Subcutaneous abdominal adipose tissue (tissue), 5 donors: ENCODE results near the gene ARHGAP27.
"Not testable (repeated sequence)": the region's sequence is repeated elsewhere in the genome, so short reads cannot be mapped to it uniquely, and the experiment has no call there.

Experiments
- H3K27ac ChIP-seq: one replicate; pipeline ENCODE4 v1.7.0; 2013; ENCODE audit warnings: low read depth, mild to moderate bottlenecking, inconsistent platforms, low read length, moderate library complexity
- H3K27me3 ChIP-seq, 5 donors: one replicate each; pipeline ENCODE4 v1.7.0; 2013; ENCODE audit warnings: low read length in 5 of 5, inconsistent platforms in 1 of 5; ENCODE audit not compliant: control insufficient read depth in 5 of 5, insufficient read depth in 4 of 5
- H3K36me3 ChIP-seq, 5 donors: one replicate each; pipeline ENCODE4 v1.7.0; 2013; ENCODE audit warnings: low read length in 5 of 5; ENCODE audit not compliant: control insufficient read depth in 5 of 5, insufficient read depth in 5 of 5
- H3K4me1 ChIP-seq, 5 donors: one replicate each; pipeline ENCODE4 v1.7.0; 2013; ENCODE audit warnings: low read length in 5 of 5, mild to moderate bottlenecking in 3 of 5, moderate library complexity in 1 of 5; ENCODE audit not compliant: control insufficient read depth in 5 of 5, insufficient read depth in 5 of 5
- H3K4me3 ChIP-seq, 5 donors: one replicate each; pipeline ENCODE4 v1.7.0; 2013; ENCODE audit warnings: low read length in 5 of 5, low read depth in 1 of 5
- H3K9ac ChIP-seq, 5 donors: one replicate each; pipeline ENCODE4 v1.7.0; 2013; ENCODE audit warnings: low read length in 5 of 5, mild to moderate bottlenecking in 4 of 5, moderate library complexity in 3 of 5
- H3K9me3 ChIP-seq, 5 donors: one replicate each; pipeline ENCODE4 v1.7.0; 2013; ENCODE audit warnings: low read length in 5 of 5; ENCODE audit not compliant: control insufficient read depth in 5 of 5
- donor health status: healthy.
- donor health status: healthy.
- donor health status: healthy.
- donor health status: healthy.
- donor health status: healthy.

Gene ARHGAP27

GRCh38 chr17:45446872-45447625, 14.4 kb upstream of the ARHGAP27 start:
- H3K9me3 ChIP-seq, H3K9ac ChIP-seq, H3K4me3 ChIP-seq, H3K27ac ChIP-seq, H3K27me3 ChIP-seq: not testable (repeated sequence)
- H3K4me1 ChIP-seq = peaks cover 0 to 27% (median 12%) of the 10 kb centered on the region in 5 donors
- peaks cover 0 to 39% (median 13%) of the 10 kb centered on the region in 5 donors for H3K36me3 ChIP-seq

- H3K36me3 ChIP-seq = peaks cover 0 to 39% (median 13%) of the 10 kb centered on the region in 5 donors
- H3K27ac ChIP-seq, H3K4me3 ChIP-seq: not testable (repeated sequence)
These were observed 13.5 kb upstream of the ARHGAP27 start for GRCh38 chr17:45445901-45446743.

GRCh38 chr17:45444856-45445820, 12.5 kb upstream of the ARHGAP27 start:
- H3K4me3 ChIP-seq, H3K27ac ChIP-seq, H3K27me3 ChIP-seq, H3K9me3 ChIP-seq, H3K9ac ChIP-seq: not testable (repeated sequence)
- Histone ChIP-seq H3K36me3 (peaks cover 0 to 41% (median 12%) of the 10 kb centered on the region in 5 donors), H3K4me1 (peaks cover 0 to 38% (median 14%) of the 10 kb centered on the region in 5 donors)

More at GRCh38 chr17:45445901-45446743, 13.5 kb upstream of the ARHGAP27 start:
- H3K9ac ChIP-seq, H3K9me3 ChIP-seq, H3K27me3 ChIP-seq: not testable (repeated sequence)
- peaks cover 0 to 30% (median 11%) of the 10 kb centered on the region in 5 donors for H3K4me1 ChIP-seq

- not testable (repeated sequence) for H3K9me3 ChIP-seq, H3K4me3 ChIP-seq, H3K27ac ChIP-seq, H3K27me3 ChIP-seq, H3K9ac ChIP-seq
- peaks cover 0 to 38% (median 14%) of the 10 kb centered on the region in 5 donors for H3K4me1 ChIP-seq
- peaks cover 0 to 46% (median 14%) of the 10 kb centered on the region in 5 donors for H3K36me3 ChIP-seq
These were observed 11.6 kb upstream of the ARHGAP27 start for GRCh38 chr17:45444301-45444700.

GRCh38 chr17:45443371-45444260, 10.9 kb upstream of the ARHGAP27 start:
- peaks cover 0 to 38% (median 14%) of the 10 kb centered on the region in 5 donors for H3K4me1 ChIP-seq
- H3K9ac ChIP-seq = not testable (repeated sequence)
- peaks cover 0 to 51% (median 21%) of the 10 kb centered on the region in 5 donors for H3K36me3 ChIP-seq

GRCh38 chr17:45441526-45442310, 9.0 kb upstream of the ARHGAP27 start:
- no peak overlapping the region for H3K9ac ChIP-seq
- peaks cover 0 to 31% (median 5%) of the 10 kb centered on the region in 5 donors for H3K4me1 ChIP-seq
- no peak overlapping the region for H3K4me3 ChIP-seq
- H3K27me3 ChIP-seq = no peaks in the 10 kb centered on the region
- peaks cover 0 to 63% (median 33%) of the 10 kb centered on the region in 5 donors for H3K36me3 ChIP-seq
- no peak overlapping the region for H3K27ac ChIP-seq
- H3K9me3 ChIP-seq = no peaks in the 10 kb centered on the region

More at GRCh38 chr17:45443371-45444260, 10.9 kb upstream of the ARHGAP27 start:
- not testable (repeated sequence) for H3K27me3 ChIP-seq, H3K9me3 ChIP-seq, H3K27ac ChIP-seq, H3K4me3 ChIP-seq

GRCh38 chr17:45440839-45441515, 8.3 kb upstream of the ARHGAP27 start:
- H3K4me3 ChIP-seq, H3K27me3 ChIP-seq, H3K27ac ChIP-seq, H3K9ac ChIP-seq, H3K9me3 ChIP-seq: not testable (repeated sequence)
- peaks cover 0 to 69% (median 41%) of the 10 kb centered on the region in 5 donors for H3K36me3 ChIP-seq
- H3K4me1 ChIP-seq = peaks cover 0 to 26% (median 5%) of the 10 kb centered on the region in 5 donors

GRCh38 chr17:45440161-45440778, 7.6 kb upstream of the ARHGAP27 start:
- Histone ChIP-seq H3K9ac (no peak overlapping the region), H3K27ac (no peak overlapping the region), H3K36me3 (peaks cover 0 to 70% (median 45%) of the 10 kb centered on the region in 5 donors)

More at GRCh38 chr17:45440161-45440778, 7.6 kb upstream of the ARHGAP27 start:
- H3K4me3 ChIP-seq = no peak overlapping the region
- H3K9me3 ChIP-seq = no peaks in the 10 kb centered on the region
- no peaks in the 10 kb centered on the region for H3K27me3 ChIP-seq
- peaks cover 0 to 21% (median 5%) of the 10 kb centered on the region in 5 donors for H3K4me1 ChIP-seq
